Uterus (tissue), 2 donors: ENCODE data around the gene TYRP1.

Experiments used
- POLR2A ChIP-seq, 2 donors: fragments of 450-650 bp; IDR thresholded peaks; one replicate each; pipeline ENCODE4 v1.6.1; 2016; ENCODE audit warnings: antibody characterized with exemption in 2 of 2, mild to moderate bottlenecking in 1 of 2, moderate library complexity in 1 of 2
- TF ChIP-seq, protein P1 (sequence below), 4 experiments: fragments of 200-600 bp in 2 of 4; fragments of 450-650 bp in 2 of 4; sonication (generic) in 2 of 4; IDR thresholded peaks; one replicate each; pipeline ENCODE4 v1.5.1; 2016 to 2019; ENCODE audit warnings: antibody characterized with exemption in 4 of 4, mild to moderate bottlenecking in 2 of 4, moderate library complexity in 1 of 4

DNA sequence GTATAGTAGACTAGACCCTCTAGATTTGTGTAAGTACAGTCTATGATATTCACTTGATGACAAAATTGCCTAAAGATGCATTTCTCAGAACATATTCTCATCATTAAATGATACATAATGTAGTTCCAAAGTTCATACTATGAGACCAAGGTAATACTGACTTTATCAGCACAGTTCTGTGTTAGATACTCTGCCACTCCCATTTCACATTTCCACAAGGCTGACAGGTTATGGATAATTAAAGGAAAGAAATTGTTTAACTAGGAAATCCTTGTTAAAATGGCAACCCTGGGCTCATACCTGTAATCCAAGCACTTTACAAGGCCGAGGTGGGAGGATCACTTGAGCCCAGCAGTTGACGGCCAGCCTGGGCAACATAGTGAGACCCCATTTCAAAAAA is 33.6 kb downstream of the TYRP1 start:
- TF ChIP-seq, protein P1, sequence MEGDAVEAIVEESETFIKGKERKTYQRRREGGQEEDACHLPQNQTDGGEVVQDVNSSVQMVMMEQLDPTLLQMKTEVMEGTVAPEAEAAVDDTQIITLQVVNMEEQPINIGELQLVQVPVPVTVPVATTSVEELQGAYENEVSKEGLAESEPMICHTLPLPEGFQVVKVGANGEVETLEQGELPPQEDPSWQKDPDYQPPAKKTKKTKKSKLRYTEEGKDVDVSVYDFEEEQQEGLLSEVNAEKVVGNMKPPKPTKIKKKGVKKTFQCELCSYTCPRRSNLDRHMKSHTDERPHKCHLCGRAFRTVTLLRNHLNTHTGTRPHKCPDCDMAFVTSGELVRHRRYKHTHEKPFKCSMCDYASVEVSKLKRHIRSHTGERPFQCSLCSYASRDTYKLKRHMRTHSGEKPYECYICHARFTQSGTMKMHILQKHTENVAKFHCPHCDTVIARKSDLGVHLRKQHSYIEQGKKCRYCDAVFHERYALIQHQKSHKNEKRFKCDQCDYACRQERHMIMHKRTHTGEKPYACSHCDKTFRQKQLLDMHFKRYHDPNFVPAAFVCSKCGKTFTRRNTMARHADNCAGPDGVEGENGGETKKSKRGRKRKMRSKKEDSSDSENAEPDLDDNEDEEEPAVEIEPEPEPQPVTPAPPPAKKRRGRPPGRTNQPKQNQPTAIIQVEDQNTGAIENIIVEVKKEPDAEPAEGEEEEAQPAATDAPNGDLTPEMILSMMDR (IDR thresholded peaks at IDR 0.05) = no peak
- TF ChIP-seq POLR2A (IDR thresholded peaks at IDR 0.05) = no peak
